ENCODE results near the gene EIF3C.
"Not testable (repeated sequence)": the region's sequence is repeated elsewhere in the genome, so short reads cannot be mapped to it uniquely, and the experiment has no call there.

The EIF3C gene

DNA sequence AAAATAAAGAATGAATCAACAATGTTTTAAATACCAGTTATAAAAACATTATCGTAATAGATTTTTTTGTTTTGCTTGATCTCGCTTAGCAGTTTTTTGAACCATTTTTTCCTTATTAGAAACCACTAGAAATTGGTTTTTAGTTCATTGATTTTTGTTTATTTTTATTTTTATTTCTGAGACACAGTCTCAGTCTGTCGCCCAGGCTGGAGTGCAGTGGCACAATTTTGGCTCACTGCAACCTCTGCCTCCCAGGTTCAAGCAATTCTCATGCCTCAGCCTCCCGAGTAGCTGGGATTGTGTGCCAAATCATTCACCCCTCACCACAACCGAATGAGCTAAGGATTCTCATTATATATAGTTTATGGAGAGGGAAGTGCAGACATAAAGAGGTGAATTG, 40.2 kb downstream of the EIF3C start, which contains the start of gene NPIPB9:
NPIPB9 (plus strand) TSS at position 301 of the 400 bp plus-strand sequence.
- DNase-seq, result not testable (repeated sequence)

DNA sequence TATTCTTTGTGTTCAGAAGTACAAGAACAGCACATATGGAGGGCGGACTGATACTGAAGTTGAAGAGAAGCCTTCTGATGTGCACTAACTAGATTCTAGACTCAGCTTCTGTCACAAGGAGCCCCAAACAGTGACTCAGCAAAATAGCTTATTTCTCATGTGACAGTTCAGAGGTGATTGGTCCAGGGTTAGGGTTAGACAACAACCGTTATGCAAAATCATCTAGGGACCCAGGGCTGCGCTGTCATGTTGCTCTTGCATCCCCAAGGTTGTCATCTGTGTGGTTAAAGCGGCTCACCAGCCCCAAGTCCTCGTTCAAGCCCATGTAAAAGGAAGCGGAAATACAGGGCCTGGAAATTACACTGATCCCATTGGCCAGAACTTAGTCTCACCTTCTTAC, 70.4 kb downstream of the EIF3C start:
- DNase-seq, result not testable (repeated sequence)

DNA sequence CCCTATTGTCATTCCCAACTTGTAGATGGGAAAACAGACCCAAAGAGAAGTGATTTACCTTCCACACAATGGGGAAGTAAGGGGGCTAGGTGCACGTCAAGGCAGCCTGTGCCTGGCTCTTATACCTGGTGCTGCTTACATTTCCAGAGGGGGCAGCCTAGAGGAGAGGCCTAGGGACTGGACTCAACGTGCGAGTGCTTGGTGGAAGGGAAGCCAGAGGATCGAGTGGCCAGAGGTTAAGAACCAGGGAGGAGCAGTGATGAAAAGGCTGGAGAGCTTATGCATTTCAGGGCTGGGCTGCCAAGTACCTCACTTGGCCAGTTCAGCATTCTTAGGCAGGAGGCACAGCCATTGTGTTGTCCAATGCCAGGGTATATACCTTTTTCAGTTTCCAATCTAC, 71.1 kb downstream of the EIF3C start:
- DNase-seq, result not testable (repeated sequence)

Measured in activated CD4-positive, CD25-positive, alpha-beta regulatory T cell (primary cell).